Stimulated activated CD8-positive, alpha-beta memory T cell treated with anti-CD3 and anti-CD28 coated beads, Interleukin-4, amount 100 ng/mL, for 4 hours (primary cell): ENCODE data around the gene ARHGEF28.

Source experiments
- DNase-seq, 2 donors: peaks; one replicate each; pipeline ENCODE4 v3.0.0-alpha.2; 2020; ENCODE audit warnings: low read depth in 2 of 2, low spot score in 1 of 2

Gene ARHGEF28

GRCh38 chr5:73735032-73735734 lies 109.2 kb downstream of the ARHGEF28 start:
- DNase-seq, result no peak

GRCh38 chr5:73739650-73740049 lies 113.7 kb downstream of the ARHGEF28 start:
- DNase-seq, result no peak

GRCh38 chr5:73740274-73740790 lies 114.3 kb downstream of the ARHGEF28 start:
- no peak for DNase-seq

GRCh38 chr5:73743161-73743560 lies 117.2 kb downstream of the ARHGEF28 start:
- DNase-seq, result no peak

GRCh38 chr5:73745836-73746235 lies 119.8 kb downstream of the ARHGEF28 start:
- DNase-seq, result no peak

GRCh38 chr5:73746608-73747007 lies 120.6 kb downstream of the ARHGEF28 start:
- no peak for DNase-seq

- DNase-seq, result no peak
Measured at GRCh38 chr5:73747696-73748380, 121.8 kb downstream of the ARHGEF28 start.

GRCh38 chr5:73748510-73749400 lies 122.8 kb downstream of the ARHGEF28 start:
- DNase-seq, result no peak

GRCh38 chr5:73749485-73750270 lies 123.7 kb downstream of the ARHGEF28 start:
- DNase-seq, result no peak

- no peak for DNase-seq
Measured at GRCh38 chr5:73751254-73751914, 125.4 kb downstream of the ARHGEF28 start.

- no peak for DNase-seq
Measured at GRCh38 chr5:73754254-73754653, 128.3 kb downstream of the ARHGEF28 start.

- DNase-seq, result no peak
Measured at GRCh38 chr5:73757416-73757815, 131.4 kb downstream of the ARHGEF28 start.

GRCh38 chr5:73759771-73760170 lies 133.8 kb downstream of the ARHGEF28 start:
- no peak for DNase-seq

GRCh38 chr5:73763300-73764032 lies 137.5 kb downstream of the ARHGEF28 start:
- DNase-seq, result no peak

GRCh38 chr5:73764586-73764985 lies 138.6 kb downstream of the ARHGEF28 start:
- DNase-seq, result no peak

- DNase-seq, result no peak
Measured at GRCh38 chr5:73764996-73765395, 139.0 kb downstream of the ARHGEF28 start.

- DNase-seq, result no peak
Measured at GRCh38 chr5:73766902-73767301, 140.9 kb downstream of the ARHGEF28 start.

GRCh38 chr5:73770172-73771025 lies 144.4 kb downstream of the ARHGEF28 start:
- no peak for DNase-seq

- no peak for DNase-seq
Measured at GRCh38 chr5:73774924-73775323, 148.9 kb downstream of the ARHGEF28 start.
